Activated CD8-positive, alpha-beta memory T cell treated with anti-CD3 and anti-CD28 coated beads for 48 hours (primary cell): ENCODE data around the gene SOCS6.
"Not testable (repeated sequence)": the region's sequence is repeated elsewhere in the genome, so short reads cannot be mapped to it uniquely, and the experiment has no call there.

Experiments
- DNase-seq, 3 experiments: peaks; one replicate each; pipeline ENCODE4 v3.0.0-alpha.2; 2020; ENCODE audit warnings: low read depth in 2 of 3, low spot score in 2 of 3

SOCS6 gene

GRCh38 chr18:70288851-70289328 lies at the start of gene SOCS6:
Gene SOCS6 (plus strand): TSS chr18:70289045. CDS start chr18:70324669, 35,624 bp downstream.
- peak in 1 of 3 experiments; percentile 21 for DNase-seq

- DNase-seq, result no peak
These were observed 45.5 kb upstream of the SOCS6 start for GRCh38 chr18:70243131-70243929.

- DNase-seq, result no peak
These were observed 42.8 kb upstream of the SOCS6 start for GRCh38 chr18:70246061-70246466.

- no peak for DNase-seq
These were observed 39.7 kb upstream of the SOCS6 start for GRCh38 chr18:70249118-70249517.

GRCh38 chr18:70249861-70250260 lies 39.0 kb upstream of the SOCS6 start:
- not testable (repeated sequence) for DNase-seq

- DNase-seq, result no peak
These were observed 38.1 kb upstream of the SOCS6 start for GRCh38 chr18:70250781-70251180.

- DNase-seq, result no peak
These were observed 32.7 kb upstream of the SOCS6 start for GRCh38 chr18:70256184-70256583.

GRCh38 chr18:70256994-70257393 lies 31.9 kb upstream of the SOCS6 start:
- no peak for DNase-seq

GRCh38 chr18:70258243-70258642 lies 30.6 kb upstream of the SOCS6 start:
- no peak for DNase-seq

- no peak for DNase-seq
These were observed 28.2 kb upstream of the SOCS6 start for GRCh38 chr18:70260683-70261082.

- no peak for DNase-seq
These were observed 27.6 kb upstream of the SOCS6 start for GRCh38 chr18:70261141-70261788.

- no peak for DNase-seq
These were observed 25.5 kb upstream of the SOCS6 start for GRCh38 chr18:70263336-70263735.

- DNase-seq, result no peak
These were observed 17.1 kb upstream of the SOCS6 start for GRCh38 chr18:70271742-70272141.

GRCh38 chr18:70273021-70273420 lies 15.8 kb upstream of the SOCS6 start:
- DNase-seq, result no peak

- no peak for DNase-seq
These were observed 12.2 kb upstream of the SOCS6 start for GRCh38 chr18:70276416-70277191.

- no peak for DNase-seq
These were observed 9.4 kb upstream of the SOCS6 start for GRCh38 chr18:70279470-70279869.

GRCh38 chr18:70280007-70280925 lies 8.6 kb upstream of the SOCS6 start:
- DNase-seq, result no peak

GRCh38 chr18:70284976-70285620 lies 3.7 kb upstream of the SOCS6 start:
- DNase-seq, result no peak

GRCh38 chr18:70287731-70288130 lies 1.1 kb upstream of the SOCS6 start:
- no peak for DNase-seq
